Erythroblast (primary cell): Measurements from ENCODE around the gene FMN2.

Experiments used
- GATA1 ChIP-seq: IDR thresholded peaks from 2 replicates; pipeline ENCODE4 v1.6.1; 2011; ENCODE audit warnings: low read depth, mild to moderate bottlenecking, control low read depth, low read length, moderate library complexity
- POLR2A ChIP-seq: IDR thresholded peaks from 2 replicates; pipeline ENCODE4 v1.6.1; 2011; ENCODE audit warnings: mild to moderate bottlenecking, low read length

- TF ChIP-seq POLR2A (no peak), GATA1 (no peak)
Measured at GRCh38 chr1:240194120-240194519, 102.4 kb downstream of the FMN2 start.
